Mucosa of stomach (tissue), 1 donor: ENCODE measurements around the gene ORM1.

Source experiments
- H3K27me3 ChIP-seq: one replicate; pipeline ENCODE4 v1.7.0; 2013; ENCODE audit warnings: mild to moderate bottlenecking, low read length; ENCODE audit not compliant: control insufficient read depth, insufficient read depth
- H3K36me3 ChIP-seq: one replicate; pipeline ENCODE4 v1.7.0; 2013; ENCODE audit warnings: low read length; ENCODE audit not compliant: control insufficient read depth, insufficient read depth
- H3K4me1 ChIP-seq: one replicate; pipeline ENCODE4 v1.7.0; 2013; ENCODE audit warnings: mild to moderate bottlenecking, low read length; ENCODE audit not compliant: control insufficient read depth, insufficient read depth
- H3K4me3 ChIP-seq: one replicate; pipeline ENCODE4 v1.7.0; 2013; ENCODE audit warnings: low read length
- H3K9ac ChIP-seq: one replicate; pipeline ENCODE4 v1.7.0; 2013; ENCODE audit warnings: mild to moderate bottlenecking, low read length, moderate library complexity
- H3K9me3 ChIP-seq: one replicate; pipeline ENCODE4 v1.7.0; 2013; ENCODE audit warnings: mild to moderate bottlenecking, low read length, moderate library complexity; ENCODE audit not compliant: control insufficient read depth
- donor health status: Pancreatic carcinoma.

Gene ORM1

DNA sequence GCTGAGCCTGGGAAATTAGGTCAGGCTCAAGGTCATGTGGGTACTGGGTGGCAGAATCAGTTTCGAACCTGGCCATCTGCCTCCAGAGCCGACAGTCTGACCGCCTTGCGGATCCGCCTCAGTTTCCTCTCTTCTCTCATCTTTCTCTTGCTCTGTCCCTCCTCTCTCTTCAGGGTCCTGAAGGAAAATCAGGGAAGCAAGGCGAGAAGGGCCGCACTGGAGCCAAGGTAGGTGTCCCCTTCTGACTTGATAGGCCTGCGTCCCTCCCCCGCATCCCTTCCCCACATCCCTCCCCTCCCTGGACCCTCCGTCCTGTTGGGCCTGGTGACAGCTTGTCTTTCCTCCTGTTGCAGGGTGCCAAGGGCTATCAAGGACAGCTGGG lies 40.8 kb upstream of the ORM1 start:
- H3K9ac ChIP-seq: no peak overlapping the region
- H3K9me3 ChIP-seq: no peaks in the 10 kb centered on the region
- H3K36me3 ChIP-seq: no peaks in the 10 kb centered on the region
- H3K27me3 ChIP-seq: no peaks in the 10 kb centered on the region
- H3K4me1 ChIP-seq: no peaks in the 10 kb centered on the region
- H3K4me3 ChIP-seq: no peak overlapping the region

DNA sequence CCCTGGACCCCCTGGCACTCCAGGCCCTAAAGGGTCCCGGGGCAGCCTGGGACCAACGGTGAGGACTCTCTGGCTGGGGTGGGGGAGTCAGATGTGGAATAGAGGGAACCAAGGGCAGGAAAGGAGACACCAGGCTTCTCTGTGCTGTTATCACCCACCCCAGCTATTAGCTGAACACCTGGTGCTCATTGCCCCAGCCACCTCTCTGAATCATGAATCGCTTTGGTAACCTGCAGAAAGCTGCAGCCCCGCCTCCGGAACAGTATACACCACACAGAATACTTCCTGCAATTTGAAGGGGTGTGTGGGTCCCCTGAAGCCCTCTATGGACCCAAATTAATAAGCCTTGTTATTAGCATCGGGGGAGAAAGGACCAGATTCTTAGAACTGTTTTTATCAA lies 40.4 kb upstream of the ORM1 start:
- H3K9me3 ChIP-seq: no peaks in the 10 kb centered on the region
- no peaks in the 10 kb centered on the region for H3K36me3 ChIP-seq

DNA sequence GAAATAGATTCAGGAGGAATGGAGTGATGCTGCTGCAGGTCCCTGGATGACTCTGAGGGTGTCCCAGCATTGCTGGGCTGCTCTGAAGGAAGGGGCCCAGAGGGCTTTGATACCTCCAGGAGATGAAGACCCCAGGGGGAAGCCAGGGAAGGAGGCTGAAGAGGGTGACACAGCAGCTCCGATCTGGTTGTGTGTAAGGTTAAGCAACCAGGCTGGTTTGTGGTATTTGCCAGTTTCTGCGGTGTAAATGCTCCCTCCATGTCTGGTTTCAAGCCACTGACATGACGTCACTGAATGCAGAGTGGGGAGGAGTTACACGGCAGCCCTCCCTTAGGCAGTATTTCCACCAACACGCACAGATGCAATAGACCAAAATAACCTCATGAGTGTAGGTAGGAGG lies 40.0 kb upstream of the ORM1 start:
- no peaks in the 10 kb centered on the region for H3K4me1 ChIP-seq
- no peaks in the 10 kb centered on the region for H3K36me3 ChIP-seq

More for the DNA sequence above, 40.4 kb upstream of the ORM1 start:
- Histone ChIP-seq H3K4me1 (no peaks in the 10 kb centered on the region), H3K9ac (no peak overlapping the region), H3K27me3 (no peaks in the 10 kb centered on the region), H3K4me3 (no peak overlapping the region)

DNA sequence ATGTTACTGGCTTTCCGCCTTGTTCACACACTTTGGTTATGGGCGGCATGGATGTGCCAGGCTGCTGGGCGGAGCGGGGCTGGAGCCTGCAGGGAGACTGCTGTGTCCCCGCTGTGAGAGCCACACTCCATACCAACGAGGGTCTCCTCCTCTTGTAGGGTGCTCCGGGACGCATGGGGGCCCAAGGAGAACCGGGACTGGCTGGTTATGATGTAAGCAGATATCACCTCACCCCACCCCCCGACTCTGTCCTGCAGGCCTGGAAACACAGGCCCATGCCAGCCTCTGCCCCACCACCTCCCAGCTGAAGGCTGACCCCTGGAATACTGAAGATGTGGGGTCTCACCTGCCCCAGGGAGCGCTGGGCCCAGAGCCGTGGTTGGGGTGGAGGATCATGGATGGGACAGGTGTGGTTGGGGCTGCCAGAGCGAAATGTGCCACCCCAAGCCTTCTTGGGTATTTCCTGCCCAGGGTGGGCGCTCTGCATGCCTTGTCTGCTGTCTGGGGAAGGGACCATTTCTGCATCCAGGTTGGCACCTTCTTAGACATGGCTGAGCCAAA lies 39.3 kb upstream of the ORM1 start:
- Histone ChIP-seq H3K4me3 (no peak overlapping the region), H3K36me3 (no peaks in the 10 kb centered on the region), H3K27me3 (no peaks in the 10 kb centered on the region), H3K9ac (no peak overlapping the region), H3K9me3 (no peaks in the 10 kb centered on the region), H3K4me1 (no peaks in the 10 kb centered on the region)

More for the DNA sequence above, 40.0 kb upstream of the ORM1 start:
- Histone ChIP-seq H3K9ac (no peak overlapping the region), H3K4me3 (no peak overlapping the region), H3K9me3 (no peaks in the 10 kb centered on the region), H3K27me3 (no peaks in the 10 kb centered on the region)

DNA sequence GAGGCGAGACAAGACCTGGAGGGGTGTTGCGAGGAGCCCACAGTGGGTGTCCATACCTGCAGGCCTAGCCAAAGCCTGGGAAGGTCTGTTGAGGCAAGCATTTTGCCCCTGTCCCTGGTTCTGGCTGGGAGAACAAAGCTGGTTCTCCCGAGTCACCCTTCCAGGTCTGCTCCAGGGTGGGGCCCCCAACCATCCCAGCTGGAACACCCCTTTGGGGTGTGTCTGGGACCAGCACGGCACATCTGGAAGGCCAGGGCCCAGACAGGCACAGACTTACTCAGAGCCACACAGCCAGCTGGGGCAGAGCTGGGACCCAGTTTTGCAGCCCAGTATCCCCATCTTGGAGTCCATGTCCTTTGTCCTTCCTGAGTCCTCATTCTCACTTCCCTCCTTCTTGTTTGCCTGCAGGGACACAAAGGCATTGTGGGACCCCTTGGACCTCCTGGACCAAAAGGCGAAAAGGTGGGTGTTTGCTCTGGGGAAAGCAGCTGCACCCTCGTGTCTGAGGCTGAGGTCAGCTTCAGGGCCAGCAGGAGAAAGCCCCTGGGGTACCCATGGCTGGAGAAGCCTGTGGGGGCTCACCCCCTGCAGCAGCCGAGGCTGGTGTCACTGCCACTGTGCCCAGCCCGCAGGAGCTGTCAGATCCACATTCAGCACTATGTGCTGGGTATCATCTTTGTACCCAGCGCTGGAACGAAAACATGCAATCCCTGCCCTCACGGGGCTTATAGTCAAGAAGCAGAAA lies 38.4 kb upstream of the ORM1 start:
- Histone ChIP-seq H3K27me3 (no peaks in the 10 kb centered on the region), H3K9me3 (no peaks in the 10 kb centered on the region), H3K4me1 (no peaks in the 10 kb centered on the region), H3K9ac (no peak overlapping the region), H3K4me3 (no peak overlapping the region), H3K36me3 (no peaks in the 10 kb centered on the region)

DNA sequence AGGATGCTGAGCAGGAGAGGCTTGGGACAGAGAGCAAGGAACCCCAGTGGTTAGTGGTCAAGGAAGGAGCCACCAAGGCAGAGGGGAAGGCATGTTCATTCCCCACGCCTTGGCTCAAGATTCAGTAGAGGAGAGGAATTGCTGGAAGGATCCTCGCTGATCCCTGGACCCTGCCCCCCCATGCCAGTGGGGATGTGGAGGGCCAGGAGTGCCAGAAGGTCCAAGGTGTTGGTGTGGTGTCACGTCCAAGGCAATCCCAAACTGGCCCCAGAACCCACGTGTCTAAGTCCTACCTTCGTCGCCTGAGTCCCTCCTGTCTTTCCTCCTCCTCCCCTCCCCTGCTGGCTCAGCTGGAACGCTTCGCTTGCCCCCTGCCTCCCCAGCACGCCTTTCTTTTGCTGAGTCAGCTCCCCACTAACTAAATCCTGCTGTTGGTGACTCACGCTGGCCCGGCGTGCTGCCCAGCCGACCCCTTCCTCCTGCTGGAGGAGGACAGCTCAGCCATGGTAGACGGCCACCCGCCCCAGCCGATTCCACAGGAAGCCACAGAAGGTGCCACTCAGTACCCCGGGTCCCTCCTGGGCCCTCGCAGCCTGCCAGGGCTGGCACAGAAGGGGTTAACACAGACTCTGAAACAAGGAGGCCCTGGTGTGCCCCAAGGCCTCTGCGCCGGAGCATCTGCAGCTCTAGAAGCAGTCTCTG lies 37.6 kb upstream of the ORM1 start:
- no peaks in the 10 kb centered on the region for H3K36me3 ChIP-seq
- H3K27me3 ChIP-seq: no peaks in the 10 kb centered on the region
- H3K9me3 ChIP-seq: no peaks in the 10 kb centered on the region
- H3K9ac ChIP-seq: no peak overlapping the region
- no peak overlapping the region for H3K4me3 ChIP-seq
- H3K4me1 ChIP-seq: no peaks in the 10 kb centered on the region

DNA sequence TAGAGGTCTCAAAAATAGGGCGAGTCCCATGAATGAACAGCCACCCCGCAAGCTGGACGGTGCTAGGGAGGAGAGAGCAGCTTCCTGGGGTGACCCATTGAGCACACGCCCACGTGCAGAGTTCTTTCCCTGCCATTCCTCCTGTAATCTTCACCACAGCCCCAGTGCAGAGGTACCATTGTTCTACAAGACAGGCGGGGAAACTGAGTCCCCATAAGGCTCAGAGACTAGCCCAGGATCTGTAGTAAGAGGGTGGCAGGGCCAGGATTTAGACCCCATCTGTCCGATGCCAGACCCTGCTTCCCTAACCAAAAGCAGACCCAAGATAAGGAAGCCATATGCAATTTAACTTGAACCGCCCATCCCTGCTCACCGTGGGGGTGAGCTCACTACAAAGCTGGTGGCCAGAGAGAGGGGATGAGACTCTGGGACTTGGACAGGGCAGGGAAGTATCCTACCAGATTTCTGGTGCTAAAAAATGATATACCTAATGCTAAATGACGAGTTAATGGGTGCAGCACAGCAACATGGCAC lies 36.7 kb upstream of the ORM1 start:
- no peaks in the 10 kb centered on the region for H3K9me3 ChIP-seq
- H3K27me3 ChIP-seq: peaks cover 2% of the 10 kb centered on the region
- no peaks in the 10 kb centered on the region for H3K36me3 ChIP-seq
- H3K4me1 ChIP-seq: no peaks in the 10 kb centered on the region
- no peak overlapping the region for H3K9ac ChIP-seq
- H3K4me3 ChIP-seq: no peak overlapping the region

DNA sequence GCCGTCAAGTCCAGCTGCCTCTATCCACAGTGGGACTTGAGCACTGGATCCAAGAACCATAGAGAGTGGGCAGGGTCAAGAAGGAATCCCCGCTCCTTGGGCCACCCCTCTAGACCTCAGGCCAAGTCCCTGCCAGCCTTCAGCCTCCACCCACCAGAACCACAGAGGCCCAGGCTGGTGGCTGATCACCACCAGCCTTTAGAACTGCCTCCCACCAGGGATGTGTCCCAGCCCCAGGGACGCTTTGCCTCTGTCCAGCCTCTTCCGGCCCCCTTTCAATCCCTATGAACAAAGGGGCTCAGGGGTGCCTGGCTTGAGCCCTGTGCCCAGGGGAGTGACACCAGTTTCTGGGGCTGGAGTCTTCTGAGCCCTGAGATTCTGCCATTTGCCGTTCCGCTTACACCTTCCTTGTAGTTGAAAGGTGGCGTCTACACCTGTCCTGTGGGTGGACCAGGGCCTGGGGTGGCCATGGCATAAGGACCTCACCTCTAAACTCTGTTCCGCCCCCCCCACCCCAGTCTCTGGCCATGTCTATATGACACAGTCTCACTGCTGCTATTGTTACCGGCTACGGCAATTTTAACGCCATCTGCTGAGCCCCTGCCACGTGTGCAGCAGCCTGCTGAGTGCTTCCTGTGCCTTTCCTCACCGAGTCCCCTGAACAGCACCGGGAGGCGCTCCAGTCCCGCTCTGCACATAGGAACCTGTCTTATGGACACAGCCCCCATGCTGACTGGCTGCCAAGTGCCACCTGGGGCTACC lies 35.7 kb upstream of the ORM1 start:
- Histone ChIP-seq H3K9ac (no peak overlapping the region), H3K4me3 (no peak overlapping the region), H3K27me3 (peaks cover 2% of the 10 kb centered on the region), H3K36me3 (no peaks in the 10 kb centered on the region), H3K9me3 (no peaks in the 10 kb centered on the region), H3K4me1 (no peaks in the 10 kb centered on the region)

DNA sequence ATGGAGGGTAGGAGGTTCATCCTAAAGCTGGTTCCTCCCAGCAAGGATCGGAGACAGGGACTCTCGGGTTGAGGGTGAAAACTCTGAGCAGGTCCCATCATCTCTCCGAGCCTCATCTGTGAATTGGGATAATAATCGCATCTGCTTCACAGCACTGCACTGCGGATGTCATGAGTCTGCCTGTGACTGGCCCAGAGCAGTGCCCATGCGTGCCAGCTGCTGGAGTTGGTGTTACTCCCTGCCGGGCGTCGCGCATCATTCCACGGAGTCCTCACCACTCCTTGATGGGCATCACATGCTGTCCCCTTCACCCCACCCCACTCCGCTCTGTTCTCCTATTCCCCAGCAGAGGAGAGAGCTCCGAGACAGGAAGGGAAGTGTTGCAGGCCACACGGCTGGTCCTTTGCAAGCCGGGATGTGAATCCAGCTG lies 35.1 kb upstream of the ORM1 start:
- peaks cover 2% of the 10 kb centered on the region for H3K27me3 ChIP-seq
- no peaks in the 10 kb centered on the region for H3K9me3 ChIP-seq
- no peaks in the 10 kb centered on the region for H3K4me1 ChIP-seq
- H3K9ac ChIP-seq: no peak overlapping the region
- no peaks in the 10 kb centered on the region for H3K36me3 ChIP-seq
- H3K4me3 ChIP-seq: no peak overlapping the region

DNA sequence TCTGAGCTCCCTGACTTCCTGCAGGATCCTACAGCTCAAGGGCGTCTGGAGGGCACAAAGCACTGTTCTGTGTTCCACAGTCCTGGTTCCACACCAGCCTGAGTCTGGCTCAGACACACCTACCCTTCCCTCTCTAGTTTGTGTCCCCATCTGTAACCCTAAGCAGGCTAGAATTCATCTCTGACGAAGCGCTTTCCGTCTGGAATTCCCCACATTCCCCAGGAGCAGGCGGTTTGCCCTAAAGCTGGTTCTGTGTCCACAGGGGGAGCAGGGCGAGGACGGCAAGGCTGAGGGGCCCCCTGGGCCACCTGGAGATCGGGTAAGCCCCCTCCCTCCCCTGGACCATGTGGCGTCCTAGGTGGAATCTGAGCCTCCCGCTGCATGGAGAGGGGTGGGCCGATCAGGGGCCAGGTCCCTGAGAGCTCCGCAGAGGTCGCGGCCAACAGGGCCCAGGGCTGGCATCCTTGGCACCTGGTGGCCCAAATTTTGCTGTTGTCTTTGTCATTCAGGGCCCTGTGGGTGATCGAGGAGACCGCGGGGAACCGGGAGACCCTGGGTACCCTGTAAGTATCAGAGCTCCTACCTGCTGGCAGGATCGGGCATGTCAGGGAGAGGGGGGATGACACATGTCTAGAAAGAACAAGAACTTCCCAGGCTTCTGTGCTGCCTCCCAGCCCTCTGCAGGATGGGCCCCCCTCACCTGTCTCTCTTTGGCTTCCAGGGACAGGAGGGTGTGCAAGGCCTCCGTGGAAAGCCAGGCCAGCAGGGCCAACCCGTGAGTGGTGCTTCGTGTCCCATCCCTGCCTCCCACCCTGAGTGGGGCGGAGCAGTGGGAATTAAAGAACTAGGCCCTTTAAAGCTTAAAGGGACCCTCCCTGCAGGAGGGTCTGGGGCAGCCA lies 34.5 kb upstream of the ORM1 start:
- H3K4me1 ChIP-seq: no peaks in the 10 kb centered on the region
- no peaks in the 10 kb centered on the region for H3K9me3 ChIP-seq
- peaks cover 2% of the 10 kb centered on the region for H3K27me3 ChIP-seq
- no peak overlapping the region for H3K4me3 ChIP-seq
- H3K36me3 ChIP-seq: no peaks in the 10 kb centered on the region
- H3K9ac ChIP-seq: no peak overlapping the region

DNA sequence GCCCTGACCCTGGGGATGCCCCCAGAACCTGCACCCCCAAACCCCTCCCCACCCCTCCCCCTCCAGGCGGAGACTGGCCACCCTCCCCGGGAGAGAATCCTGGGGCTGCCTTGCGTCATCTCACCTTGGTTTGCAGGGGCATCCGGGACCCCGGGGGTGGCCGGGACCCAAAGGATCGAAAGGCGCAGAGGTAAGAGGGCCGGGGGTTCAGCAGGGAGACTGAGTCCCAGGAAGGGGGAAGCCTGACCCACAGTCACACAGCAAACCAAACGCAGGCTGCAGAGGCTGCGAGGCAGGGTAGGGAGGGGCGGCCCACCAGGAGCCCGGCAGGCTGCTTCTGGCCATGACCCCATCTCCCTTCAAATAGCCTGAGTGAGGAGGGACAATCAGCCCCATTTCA lies 33.8 kb upstream of the ORM1 start:
- no peak overlapping the region for H3K9ac ChIP-seq
- H3K9me3 ChIP-seq: no peaks in the 10 kb centered on the region
- H3K36me3 ChIP-seq: no peaks in the 10 kb centered on the region
- peaks cover 2% of the 10 kb centered on the region for H3K27me3 ChIP-seq
- no peak overlapping the region for H3K4me3 ChIP-seq
- no peaks in the 10 kb centered on the region for H3K4me1 ChIP-seq
